HCT116 (cell line): ENCODE results near the gene ITPK1.

ENCODE experiments used
- CTCF ChIP-seq, 3 experiments: fragments of 200-600 bp in 1 of 3; sonication (generic) in 1 of 3; IDR thresholded peaks in 2 of 3; conservative IDR thresholded peaks in 1 of 3; 2 replicates each; pipeline ENCODE4 v1.5.1; 2012 to 2017; ENCODE audit warnings: low read depth in 2 of 3, low read length in 2 of 3, antibody characterized with exemption in 1 of 3, borderline replicate concordance in 1 of 3, control low read depth in 1 of 3, mild to moderate bottlenecking in 1 of 3, mixed read lengths in 1 of 3, mixed run types in 1 of 3, moderate library complexity in 1 of 3; ENCODE audit not compliant: insufficient read depth in 1 of 3
- FOSL1 ChIP-seq: IDR thresholded peaks from 2 replicates; pipeline ENCODE4 v1.6.1; 2012; ENCODE audit warnings: low read depth
- POLR2A ChIP-seq: IDR thresholded peaks from 2 replicates; pipeline ENCODE4 v1.7.0; 2011; ENCODE audit warnings: borderline replicate concordance; ENCODE audit not compliant: insufficient read depth, insufficient read length; ENCODE audit errors: extremely low read depth
- POLR2AphosphoS5 ChIP-seq: IDR thresholded peaks from 2 replicates; pipeline ENCODE4 v1.6.1; 2011; ENCODE audit warnings: mild to moderate bottlenecking, low read depth, low read length, moderate library complexity
- SP1 ChIP-seq: IDR thresholded peaks from 2 replicates; pipeline ENCODE4 v1.6.1; 2012; ENCODE audit warnings: low read depth
- TCF7L2 ChIP-seq: IDR thresholded peaks from 2 replicates; pipeline ENCODE4 v1.7.0; 2011; ENCODE audit warnings: borderline replicate concordance, inconsistent platforms; ENCODE audit not compliant: insufficient read depth, insufficient read length; ENCODE audit errors: extremely low read depth
- ZFX ChIP-seq: fragments of 450-650 bp; IDR thresholded peaks from 2 replicates; pipeline ENCODE4 v1.6.1; 2017
- ZNF274 ChIP-seq: fragments of 200-500 bp; sonication (Bioruptor generic); IDR thresholded peaks from 2 replicates; pipeline ENCODE4 v1.6.1; 2014; ENCODE audit warnings: mild to moderate bottlenecking, low read depth, low read length, inconsistent platforms
- TF ChIP-seq, protein P1 (sequence below): IDR thresholded peaks from 2 replicates; pipeline ENCODE4 v1.6.1; 2012
- TF ChIP-seq, protein P2 (sequence below): IDR thresholded peaks from 2 replicates; pipeline ENCODE4 v1.6.1; 2012; ENCODE audit warnings: low read depth

DNA sequence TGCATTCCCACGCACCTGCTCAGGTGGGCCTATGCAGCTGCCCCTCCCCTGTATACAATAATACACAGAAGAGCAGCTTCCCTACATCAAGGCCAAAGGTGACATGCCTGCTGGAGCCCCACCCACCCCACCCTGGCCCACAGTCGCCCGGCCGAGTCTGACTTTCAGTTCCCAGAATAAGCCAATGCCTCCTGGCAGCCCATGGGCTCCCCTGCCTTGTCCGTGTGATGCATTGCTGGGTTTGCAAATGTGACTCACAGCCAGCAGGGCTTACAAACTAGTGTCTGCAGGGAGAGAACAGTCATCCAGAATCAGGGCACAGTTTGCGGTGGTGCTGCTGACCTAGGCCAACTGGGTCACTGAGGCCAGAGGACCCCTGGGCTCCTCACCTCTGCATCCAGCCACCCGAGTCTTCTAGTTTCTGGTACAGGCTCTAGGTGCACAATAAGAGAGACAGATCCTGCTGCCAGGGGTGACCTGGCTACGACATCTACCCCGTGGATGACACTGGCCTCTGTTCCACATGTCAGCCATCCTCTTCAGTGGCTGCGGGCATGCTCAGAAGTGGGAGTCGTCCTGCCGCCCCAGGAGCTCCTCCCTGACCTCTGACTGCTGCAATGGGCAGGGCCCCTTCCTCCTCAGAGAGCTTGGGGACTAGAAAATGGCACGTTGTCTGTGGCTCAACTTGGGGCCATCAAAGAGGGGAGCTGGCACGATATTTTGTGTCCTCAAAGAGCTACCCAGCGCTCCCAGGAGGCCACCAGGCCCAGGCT, 108.3 kb downstream of the ITPK1 start:
- TF ChIP-seq POLR2A: no peak
- no peak for TF ChIP-seq ZNF274
- TF ChIP-seq CTCF (IDR thresholded peaks at IDR 0.05 in 2 of 3, conservative IDR thresholded peaks at IDR 0.05 in 1 of 3; ENCODE audit: borderline replicate concordance in 1 of 3, insufficient read depth in 1 of 3, low read depth in 2 of 3, low read length in 2 of 3): no peak
- TF ChIP-seq ZFX: no peak
- TF ChIP-seq, protein P1, sequence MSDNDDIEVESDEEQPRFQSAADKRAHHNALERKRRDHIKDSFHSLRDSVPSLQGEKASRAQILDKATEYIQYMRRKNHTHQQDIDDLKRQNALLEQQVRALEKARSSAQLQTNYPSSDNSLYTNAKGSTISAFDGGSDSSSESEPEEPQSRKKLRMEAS: no peak
- TF ChIP-seq FOSL1: no peak
- TF ChIP-seq POLR2AphosphoS5: no peak
- TF ChIP-seq, protein P2, sequence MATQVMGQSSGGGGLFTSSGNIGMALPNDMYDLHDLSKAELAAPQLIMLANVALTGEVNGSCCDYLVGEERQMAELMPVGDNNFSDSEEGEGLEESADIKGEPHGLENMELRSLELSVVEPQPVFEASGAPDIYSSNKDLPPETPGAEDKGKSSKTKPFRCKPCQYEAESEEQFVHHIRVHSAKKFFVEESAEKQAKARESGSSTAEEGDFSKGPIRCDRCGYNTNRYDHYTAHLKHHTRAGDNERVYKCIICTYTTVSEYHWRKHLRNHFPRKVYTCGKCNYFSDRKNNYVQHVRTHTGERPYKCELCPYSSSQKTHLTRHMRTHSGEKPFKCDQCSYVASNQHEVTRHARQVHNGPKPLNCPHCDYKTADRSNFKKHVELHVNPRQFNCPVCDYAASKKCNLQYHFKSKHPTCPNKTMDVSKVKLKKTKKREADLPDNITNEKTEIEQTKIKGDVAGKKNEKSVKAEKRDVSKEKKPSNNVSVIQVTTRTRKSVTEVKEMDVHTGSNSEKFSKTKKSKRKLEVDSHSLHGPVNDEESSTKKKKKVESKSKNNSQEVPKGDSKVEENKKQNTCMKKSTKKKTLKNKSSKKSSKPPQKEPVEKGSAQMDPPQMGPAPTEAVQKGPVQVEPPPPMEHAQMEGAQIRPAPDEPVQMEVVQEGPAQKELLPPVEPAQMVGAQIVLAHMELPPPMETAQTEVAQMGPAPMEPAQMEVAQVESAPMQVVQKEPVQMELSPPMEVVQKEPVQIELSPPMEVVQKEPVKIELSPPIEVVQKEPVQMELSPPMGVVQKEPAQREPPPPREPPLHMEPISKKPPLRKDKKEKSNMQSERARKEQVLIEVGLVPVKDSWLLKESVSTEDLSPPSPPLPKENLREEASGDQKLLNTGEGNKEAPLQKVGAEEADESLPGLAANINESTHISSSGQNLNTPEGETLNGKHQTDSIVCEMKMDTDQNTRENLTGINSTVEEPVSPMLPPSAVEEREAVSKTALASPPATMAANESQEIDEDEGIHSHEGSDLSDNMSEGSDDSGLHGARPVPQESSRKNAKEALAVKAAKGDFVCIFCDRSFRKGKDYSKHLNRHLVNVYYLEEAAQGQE: no peak
- no peak for TF ChIP-seq TCF7L2
- no peak for TF ChIP-seq SP1
